ENCODE measurements around the gene ZCRB1.

GRCh38 chr12:42285431-42285830 is 40.5 kb downstream of the ZCRB1 start:
- TF ChIP-seq, protein P1, sequence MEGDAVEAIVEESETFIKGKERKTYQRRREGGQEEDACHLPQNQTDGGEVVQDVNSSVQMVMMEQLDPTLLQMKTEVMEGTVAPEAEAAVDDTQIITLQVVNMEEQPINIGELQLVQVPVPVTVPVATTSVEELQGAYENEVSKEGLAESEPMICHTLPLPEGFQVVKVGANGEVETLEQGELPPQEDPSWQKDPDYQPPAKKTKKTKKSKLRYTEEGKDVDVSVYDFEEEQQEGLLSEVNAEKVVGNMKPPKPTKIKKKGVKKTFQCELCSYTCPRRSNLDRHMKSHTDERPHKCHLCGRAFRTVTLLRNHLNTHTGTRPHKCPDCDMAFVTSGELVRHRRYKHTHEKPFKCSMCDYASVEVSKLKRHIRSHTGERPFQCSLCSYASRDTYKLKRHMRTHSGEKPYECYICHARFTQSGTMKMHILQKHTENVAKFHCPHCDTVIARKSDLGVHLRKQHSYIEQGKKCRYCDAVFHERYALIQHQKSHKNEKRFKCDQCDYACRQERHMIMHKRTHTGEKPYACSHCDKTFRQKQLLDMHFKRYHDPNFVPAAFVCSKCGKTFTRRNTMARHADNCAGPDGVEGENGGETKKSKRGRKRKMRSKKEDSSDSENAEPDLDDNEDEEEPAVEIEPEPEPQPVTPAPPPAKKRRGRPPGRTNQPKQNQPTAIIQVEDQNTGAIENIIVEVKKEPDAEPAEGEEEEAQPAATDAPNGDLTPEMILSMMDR (IDR thresholded peaks at IDR 0.05 in 2 of 3, conservative IDR thresholded peaks at IDR 0.05 in 1 of 3; ENCODE audit: borderline replicate concordance in 1 of 3, insufficient read depth in 1 of 3, low read depth in 2 of 3, low read length in 2 of 3) = no peak
- TF ChIP-seq EZH2 (IDR thresholded peaks at IDR 0.05) (no peak), MAX (IDR thresholded peaks at IDR 0.05) (no peak), POLR2A (IDR thresholded peaks at IDR 0.05; ENCODE audit: borderline replicate concordance, extremely low read depth, insufficient read depth, insufficient read length) (no peak)
